HepG2 (cell line): Measurements from ENCODE around the gene TIAM2. TPM values are rescaled to one million over a fixed set of nuclear protein-coding genes. Genes with fewer than 3 reads are reported as not detected.

Source experiments
- ATF4 ChIP-seq, 2 experiments: fragments of 450-650 bp in 1 of 2; sonication (generic) in 1 of 2; formaldehyde crosslinking; IDR thresholded peaks; 2 replicates each; pipeline versions ENCODE4 v1.5.0 to v1.8.0; 2020 to 2022; ENCODE audit warnings: mild to moderate bottlenecking in 1 of 2, missing genetic modification reagents in 1 of 2
- HCFC1 ChIP-seq: fragments of 150-350 bp; IDR thresholded peaks from 2 replicates; pipeline ENCODE4 v1.6.1; 2014; ENCODE audit warnings: low read depth, low read length
- JARID2 ChIP-seq: sonication (generic); formaldehyde crosslinking; IDR thresholded peaks from 2 replicates; pipeline ENCODE4 v1.8.1; 2023; ENCODE audit warnings: missing genetic modification reagents, inconsistent platforms; ENCODE audit not compliant: insufficient replicate concordance
- KAT7 ChIP-seq: IDR thresholded peaks from 2 replicates; pipeline ENCODE4 v1.6.1; 2018; ENCODE audit warnings: borderline replicate concordance, missing compliant biosample characterization
- MED1 ChIP-seq: sonication (generic); formaldehyde crosslinking; IDR thresholded peaks from 2 replicates; pipeline ENCODE4 v1.4.0; 2020; ENCODE audit warnings: missing genetic modification reagents
- MED13 ChIP-seq: sonication (generic); formaldehyde crosslinking; IDR thresholded peaks from 2 replicates; pipeline ENCODE4 v1.5.0; 2020; ENCODE audit warnings: missing genetic modification reagents
- MEF2D ChIP-seq: sonication (generic); formaldehyde crosslinking; IDR thresholded peaks from 2 replicates; pipeline ENCODE4 v1.5.1; 2020; ENCODE audit warnings: mild to moderate bottlenecking, missing genetic modification reagents
- MXI1 ChIP-seq: IDR thresholded peaks from 3 replicates; pipeline ENCODE4 v1.6.1; 2012; ENCODE audit warnings: low read depth, low read length, inconsistent platforms, borderline replicate concordance
- PHB2 ChIP-seq: fragments of 450-650 bp; IDR thresholded peaks from 2 replicates; pipeline ENCODE4 v1.6.1; 2018; ENCODE audit not compliant: partially characterized antibody
- THAP7 ChIP-seq: sonication (generic); formaldehyde crosslinking; IDR thresholded peaks from 2 replicates; pipeline ENCODE4 v1.8.1; 2023; ENCODE audit warnings: mild to moderate bottlenecking, missing genetic modification reagents
- U2AF1 ChIP-seq: fragments of 200-400 bp; formaldehyde crosslinking; optimal IDR thresholded peaks from 2 replicates; pipeline ENCODE3; 2017; ENCODE audit warnings: mild to moderate bottlenecking, low read depth, low read length
- ZBTB21 ChIP-seq: sonication (generic); formaldehyde crosslinking; IDR thresholded peaks from 2 replicates; pipeline ENCODE4 v1.4.0; 2020; ENCODE audit warnings: missing genetic modification reagents
- ZBTB3 ChIP-seq: sonication (generic); formaldehyde crosslinking; IDR thresholded peaks from 2 replicates; pipeline ENCODE4 v1.4.0; 2020; ENCODE audit warnings: low read depth, mild to moderate bottlenecking, moderate library complexity, missing genetic modification reagents, borderline replicate concordance
- ZNF230 ChIP-seq: sonication (generic); formaldehyde crosslinking; IDR thresholded peaks from 2 replicates; pipeline ENCODE4 v1.4.0; 2020; ENCODE audit warnings: mild to moderate bottlenecking, missing genetic modification reagents
- ZNF432 ChIP-seq: sonication (generic); formaldehyde crosslinking; IDR thresholded peaks from 2 replicates; pipeline ENCODE4 v1.5.0; 2020; ENCODE audit warnings: missing genetic modification reagents, mild to moderate bottlenecking, borderline replicate concordance
- ZNF460 ChIP-seq: sonication (generic); formaldehyde crosslinking; IDR thresholded peaks from 2 replicates; pipeline ENCODE4 v1.5.1; 2020; ENCODE audit warnings: missing genetic modification reagents, mild to moderate bottlenecking, borderline replicate concordance
- ZNF530 ChIP-seq: sonication (generic); formaldehyde crosslinking; IDR thresholded peaks from 2 replicates; pipeline ENCODE4 v1.5.0; 2020; ENCODE audit warnings: low read depth, mild to moderate bottlenecking, missing genetic modification reagents
- ZNF704 ChIP-seq: sonication (generic); formaldehyde crosslinking; IDR thresholded peaks from 2 replicates; pipeline ENCODE4 v1.8.1; 2023; ENCODE audit warnings: mild to moderate bottlenecking, inconsistent platforms, moderate library complexity, missing genetic modification reagents, borderline replicate concordance
- ZNF775 ChIP-seq: sonication (generic); formaldehyde crosslinking; IDR thresholded peaks from 2 replicates; pipeline ENCODE4 v1.4.0; 2020; ENCODE audit warnings: missing genetic modification reagents, mild to moderate bottlenecking, moderate library complexity, borderline replicate concordance
- polyA plus RNA-seq, 8 experiments: library from polyadenylated mRNA; depleted of rRNA in 3 of 8; stranded (reverse) in 7 of 8; unstranded in 1 of 8; fragments of >200 nt; fragmentation: Illumina TruSeq in 4 of 8; extraction: Trizol in 4 of 8; gene quantifications; 2 replicates each; pipeline versions ENCODE4 v1.2.1 to v1.2.3, GENCODE V29; 2011 to 2016; ENCODE audit warnings: low read depth in 4 of 8, missing spikeins in 1 of 8, mixed read lengths in 1 of 8; ENCODE audit not compliant: insufficient read depth in 1 of 8
- total RNA-seq, 5 experiments: library from RNA; depleted of rRNA; stranded (reverse); fragments of >200 nt; fragmentation: Illumina TruSeq; extraction: Trizol; gene quantifications; 2 replicates each; pipeline ENCODE4 v1.2.3, GENCODE V29; 2016; ENCODE audit warnings: low read depth in 1 of 5
- TF ChIP-seq, protein P1 (sequence below): sonication (generic); formaldehyde crosslinking; IDR thresholded peaks from 2 replicates; pipeline ENCODE4 v1.8.0; 2022; ENCODE audit warnings: mild to moderate bottlenecking, missing genetic modification reagents, moderate library complexity
- TF ChIP-seq, protein P2 (sequence below): sonication (generic); formaldehyde crosslinking; IDR thresholded peaks from 2 replicates; pipeline ENCODE4 v1.4.0; 2020; ENCODE audit warnings: mild to moderate bottlenecking, missing genetic modification reagents
- TF ChIP-seq, protein P3 (sequence below): sonication (generic); formaldehyde crosslinking; IDR thresholded peaks from 2 replicates; pipeline ENCODE4 v1.8.0; 2022; ENCODE audit warnings: missing genetic modification reagents, low read depth, mild to moderate bottlenecking, borderline replicate concordance
- TF ChIP-seq, protein P4 (sequence below): sonication (generic); formaldehyde crosslinking; IDR thresholded peaks from 2 replicates; pipeline ENCODE4 v1.5.0; 2020; ENCODE audit warnings: missing genetic modification reagents

TIAM2 gene
- total and polyA plus RNA-seq, 2 of the 13 experiments (the other 11 are each of a cell fraction or from before 2014, with no cell fraction given), result 4.1 to 4.5 TPM

- TF ChIP-seq, protein P1, sequence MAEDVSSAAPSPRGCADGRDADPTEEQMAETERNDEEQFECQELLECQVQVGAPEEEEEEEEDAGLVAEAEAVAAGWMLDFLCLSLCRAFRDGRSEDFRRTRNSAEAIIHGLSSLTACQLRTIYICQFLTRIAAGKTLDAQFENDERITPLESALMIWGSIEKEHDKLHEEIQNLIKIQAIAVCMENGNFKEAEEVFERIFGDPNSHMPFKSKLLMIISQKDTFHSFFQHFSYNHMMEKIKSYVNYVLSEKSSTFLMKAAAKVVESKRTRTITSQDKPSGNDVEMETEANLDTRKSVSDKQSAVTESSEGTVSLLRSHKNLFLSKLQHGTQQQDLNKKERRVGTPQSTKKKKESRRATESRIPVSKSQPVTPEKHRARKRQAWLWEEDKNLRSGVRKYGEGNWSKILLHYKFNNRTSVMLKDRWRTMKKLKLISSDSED, result no peak
- TF ChIP-seq THAP7 (CRISPR knock-in tag), result no peak
- peak in 1 of 2 experiments; percentile 45; a peak in 1 of 4 replicates for TF ChIP-seq ATF4 (CRISPR knock-in tag; IDR thresholded peaks at IDR 0.05)
- no peak for TF ChIP-seq JARID2 (CRISPR knock-in tag)
- TF ChIP-seq, protein P2, sequence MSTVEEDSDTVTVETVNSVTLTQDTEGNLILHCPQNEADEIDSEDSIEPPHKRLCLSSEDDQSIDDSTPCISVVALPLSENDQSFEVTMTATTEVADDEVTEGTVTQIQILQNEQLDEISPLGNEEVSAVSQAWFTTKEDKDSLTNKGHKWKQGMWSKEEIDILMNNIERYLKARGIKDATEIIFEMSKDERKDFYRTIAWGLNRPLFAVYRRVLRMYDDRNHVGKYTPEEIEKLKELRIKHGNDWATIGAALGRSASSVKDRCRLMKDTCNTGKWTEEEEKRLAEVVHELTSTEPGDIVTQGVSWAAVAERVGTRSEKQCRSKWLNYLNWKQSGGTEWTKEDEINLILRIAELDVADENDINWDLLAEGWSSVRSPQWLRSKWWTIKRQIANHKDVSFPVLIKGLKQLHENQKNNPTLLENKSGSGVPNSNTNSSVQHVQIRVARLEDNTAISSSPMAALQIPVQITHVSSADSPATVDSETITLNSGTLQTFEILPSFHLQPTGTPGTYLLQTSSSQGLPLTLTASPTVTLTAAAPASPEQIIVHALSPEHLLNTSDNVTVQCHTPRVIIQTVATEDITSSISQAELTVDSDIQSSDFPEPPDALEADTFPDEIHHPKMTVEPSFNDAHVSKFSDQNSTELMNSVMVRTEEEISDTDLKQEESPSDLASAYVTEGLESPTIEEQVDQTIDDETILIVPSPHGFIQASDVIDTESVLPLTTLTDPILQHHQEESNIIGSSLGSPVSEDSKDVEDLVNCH (CRISPR knock-in tag), result no peak
- no peak for TF ChIP-seq ZBTB3
- TF ChIP-seq, protein P3, sequence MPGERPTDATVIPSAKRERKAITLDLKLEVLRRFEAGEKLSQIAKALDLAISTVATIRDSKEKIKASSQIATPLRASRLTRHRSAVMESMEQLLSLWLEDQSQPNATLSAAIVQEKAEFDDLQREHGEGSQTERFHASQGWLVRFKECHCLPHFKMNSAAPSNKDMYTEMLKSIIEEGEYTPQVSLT (CRISPR knock-in tag), result no peak
- no peak for TF ChIP-seq ZBTB21 (CRISPR knock-in tag)
- TF ChIP-seq ZNF704, result no peak
- TF ChIP-seq ZNF460 (CRISPR knock-in tag), result no peak; the same call in 1 of the 2 replicates
- TF ChIP-seq, protein P4, sequence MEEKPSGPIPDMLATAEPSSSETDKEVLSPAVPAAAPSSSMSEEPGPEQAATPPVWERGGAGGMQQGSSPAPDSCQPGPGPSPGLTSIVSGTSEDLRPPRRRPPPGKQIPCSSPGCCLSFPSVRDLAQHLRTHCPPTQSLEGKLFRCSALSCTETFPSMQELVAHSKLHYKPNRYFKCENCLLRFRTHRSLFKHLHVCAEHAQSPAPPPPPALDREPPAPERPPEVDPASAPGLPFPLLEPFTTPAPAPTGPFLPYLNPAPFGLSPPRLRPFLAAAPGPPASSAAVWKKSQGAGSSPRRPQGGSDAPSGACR (CRISPR knock-in tag), result peak; percentile 86
- no peak; the same call in 2 of the 3 replicates for TF ChIP-seq MXI1
- TF ChIP-seq ZNF530 (CRISPR knock-in tag), result no peak
- no peak for TF ChIP-seq MEF2D (CRISPR knock-in tag)
- TF ChIP-seq KAT7 (CRISPR knock-in tag), result no peak
- no peak for TF ChIP-seq ZNF775 (CRISPR knock-in tag)
- TF ChIP-seq PHB2, result no peak
- TF ChIP-seq U2AF1, result no peak
- no peak for TF ChIP-seq ZNF432 (CRISPR knock-in tag)
- no peak for TF ChIP-seq HCFC1
- peak; percentile 75 for TF ChIP-seq MED1
- TF ChIP-seq MED13 (CRISPR knock-in tag), result no peak
- no peak for TF ChIP-seq ZNF230 (CRISPR knock-in tag)
Observed at GRCh38 chr6:154960299-154960843, 34.7 kb upstream of the TIAM2 start (continued).
